Naive thymus-derived CD8-positive, alpha-beta T cell (primary cell): ENCODE results near the gene EXOC4. TPM values are rescaled to one million over a fixed set of nuclear protein-coding genes. Genes with fewer than 3 reads are reported as not detected.

Experiments used
- ATAC-seq, 2 donors: fragments of 150-1000 bp; cut with Tn5 transposase in 1 of 2; sonication (Bioruptor Pico), chemical (Tn5 transposase) in 1 of 2; 1 replicate in 1 of 2; 2 replicates in 1 of 2; pipeline ENCODE4 v1.10.0; 2021; ENCODE audit warnings: mild to moderate bottlenecking in 2 of 2, moderate library complexity in 2 of 2
- POLR2A ChIA-PET: fragments of 350-600 bp; sonication (Branson Sonifier 250); formaldehyde crosslinking; loops from one replicate; lab custom pipeline; 2021; ENCODE audit warnings: antibody characterized with exemption; lab: Charles Lee
- DNase-seq, 10 donors: peaks; one replicate each; pipeline versions ENCODE4 v3.0.0 to v3.0.0-alpha.2; 2020 to 2022
- H3K27ac Mint-ChIP-seq, 10 donors: one replicate each; pipeline ENCODE4 v1.8.0; 2020 to 2022; ENCODE audit warnings: mild to moderate bottlenecking in 10 of 10, mixed read lengths in 10 of 10, moderate library complexity in 4 of 10, inconsistent platforms in 1 of 10
- H3K27me3 Mint-ChIP-seq, 5 donors: one replicate each; pipeline ENCODE4 v1.8.0; 2021 to 2022; ENCODE audit warnings: mixed read lengths in 5 of 5
- H3K36me3 Mint-ChIP-seq, 3 donors: one replicate each; pipeline ENCODE4 v1.8.0; 2020 to 2022; ENCODE audit warnings: mixed read lengths in 3 of 3, mild to moderate bottlenecking in 2 of 3, inconsistent platforms in 1 of 3
- H3K4me1 Mint-ChIP-seq, 4 donors: one replicate each; pipeline ENCODE4 v1.8.0; 2021 to 2022; ENCODE audit warnings: mixed read lengths in 4 of 4
- H3K4me3 Mint-ChIP-seq, 10 donors: one replicate each; pipeline ENCODE4 v1.8.0; 2020 to 2022; ENCODE audit warnings: mild to moderate bottlenecking in 10 of 10, mixed read lengths in 10 of 10, moderate library complexity in 6 of 10, inconsistent platforms in 1 of 10
- H3K9me3 Mint-ChIP-seq, 9 donors: one replicate each; pipeline ENCODE4 v1.8.0; 2020 to 2022; ENCODE audit warnings: mixed read lengths in 9 of 9, mild to moderate bottlenecking in 3 of 9, inconsistent platforms in 1 of 9, moderate library complexity in 1 of 9
- polyA plus RNA-seq, 3 donors: library from polyadenylated mRNA; unstranded; fragments of 300-500 nt; fragmentation: Illumina TruSeq; gene quantifications; one replicate each; pipeline ENCODE4 v1.2.3, GENCODE V29; 2021
- total RNA-seq, 8 experiments: library from RNA in 2 of 8; stranded (reverse) in 2 of 8; gene quantifications; one replicate each; pipeline ENCODE4 v1.2.3 and lab custom pipeline; 2021 to 2026

The EXOC4 gene
- total and polyA plus RNA-seq, 5 experiments from 2014 or later: 29.4 to 68.6 (median 42.4) TPM

DNA sequence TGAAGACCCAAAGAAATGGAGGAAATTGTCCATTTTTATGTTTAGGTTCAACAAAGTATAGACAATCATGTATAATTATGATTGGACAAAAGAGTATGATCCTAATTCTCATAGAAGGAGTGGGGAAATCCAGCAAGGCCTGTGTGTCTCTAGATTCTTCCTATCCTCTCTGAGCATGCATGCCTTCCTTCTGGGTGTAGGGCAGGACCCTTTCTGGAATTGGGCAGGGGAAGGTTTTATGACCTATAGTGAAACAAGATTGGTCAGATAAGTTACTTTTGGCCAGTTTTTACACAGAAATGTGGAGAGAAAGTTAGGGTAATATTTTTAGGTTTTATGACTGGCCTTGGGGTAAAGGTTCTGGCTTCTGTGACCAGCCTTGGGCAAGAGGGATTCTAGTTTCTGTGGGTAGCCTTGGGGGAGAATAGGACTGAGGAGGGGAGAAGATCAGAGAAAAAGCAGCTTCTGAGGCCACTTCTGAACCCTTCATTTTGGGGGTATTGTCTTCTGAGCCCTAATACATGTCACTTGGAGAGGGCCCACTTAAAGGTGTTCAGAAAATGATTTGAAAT, 289.4 kb downstream of the EXOC4 start:
- POLR2A ChIA-PET: no interaction called here
- DNase-seq (no peak), ATAC-seq (no peak)
- Mint-ChIP-seq H3K4me1 (peaks cover 0 to 12% (median 2%) of the 10 kb centered on the region in 4 donors), H3K9me3 (peaks cover 0 to 3% (median 0%) of the 10 kb centered on the region in 9 donors), H3K27ac (peak overlapping the region in 2 of 10 donors; percentile 1 to 7), H3K36me3 (peaks cover 0 to 21% (median 0%) of the 10 kb centered on the region in 3 donors), H3K4me3 (no peak overlapping the region), H3K27me3 (no peaks in the 10 kb centered on the region)

GRCh38 chr7:133543657-133544056, 290.8 kb downstream of the EXOC4 start:
- ATAC-seq: no peak
- peaks cover 0 to 19% (median 0%) of the 10 kb centered on the region in 3 donors for H3K36me3 Mint-ChIP-seq
- no peak for DNase-seq
- H3K9me3 Mint-ChIP-seq: no peaks in the 10 kb centered on the region
- no peak overlapping the region for H3K4me3 Mint-ChIP-seq
- H3K27me3 Mint-ChIP-seq: no peaks in the 10 kb centered on the region
- peaks cover 0 to 9% (median 2%) of the 10 kb centered on the region in 4 donors for H3K4me1 Mint-ChIP-seq
- H3K27ac Mint-ChIP-seq: no peak overlapping the region
- POLR2A ChIA-PET: no interaction called here

GRCh38 chr7:133545618-133546017, 292.7 kb downstream of the EXOC4 start:
- POLR2A ChIA-PET: no interaction called here
- peaks cover 0 to 14% (median 0%) of the 10 kb centered on the region in 3 donors for H3K36me3 Mint-ChIP-seq
- no peaks in the 10 kb centered on the region for H3K9me3 Mint-ChIP-seq
- no peak for ATAC-seq
- H3K27ac Mint-ChIP-seq: no peak overlapping the region
- H3K27me3 Mint-ChIP-seq: no peaks in the 10 kb centered on the region
- no peak overlapping the region for H3K4me3 Mint-ChIP-seq
- peaks cover 0 to 5% (median 0%) of the 10 kb centered on the region in 4 donors for H3K4me1 Mint-ChIP-seq
- no peak for DNase-seq

GRCh38 chr7:133547981-133548380, 295.1 kb downstream of the EXOC4 start:
- DNase-seq: no peak
- Mint-ChIP-seq H3K27ac (no peak overlapping the region), H3K4me3 (no peak overlapping the region), H3K27me3 (no peaks in the 10 kb centered on the region), H3K4me1 (peaks cover 0 to 6% (median under 1%) of the 10 kb centered on the region in 4 donors), H3K36me3 (peaks cover 0 to 11% (median 0%) of the 10 kb centered on the region in 3 donors), H3K9me3 (no peaks in the 10 kb centered on the region)
- POLR2A ChIA-PET: no interaction called here
- no peak for ATAC-seq

DNA sequence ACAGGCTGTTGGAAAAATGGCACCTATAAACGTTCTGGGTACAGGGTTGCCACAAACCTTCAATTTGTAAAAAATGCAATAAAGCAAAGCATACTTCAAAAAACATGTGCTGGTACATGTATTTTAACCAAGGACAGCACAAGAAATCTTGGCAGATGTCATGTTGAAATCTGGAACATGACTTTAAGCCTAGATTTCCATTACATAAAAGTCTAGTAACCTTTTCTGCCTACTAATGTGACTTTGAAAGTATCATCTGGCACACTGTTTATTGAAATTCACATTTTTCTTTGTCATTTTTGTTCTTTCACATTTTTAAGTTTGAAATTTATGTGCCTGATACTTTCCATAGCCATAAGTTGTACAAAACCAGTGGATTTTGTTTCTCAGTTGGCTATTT, 296.8 kb downstream of the EXOC4 start:
- Mint-ChIP-seq H3K27me3 (no peaks in the 10 kb centered on the region), H3K36me3 (peaks cover 0 to 11% (median 0%) of the 10 kb centered on the region in 3 donors), H3K9me3 (no peaks in the 10 kb centered on the region), H3K4me1 (peaks cover 0 to 6% (median 3%) of the 10 kb centered on the region in 4 donors), H3K27ac (no peak overlapping the region), H3K4me3 (no peak overlapping the region)
- ATAC-seq (no peak), DNase-seq (no peak)
- POLR2A ChIA-PET: no interaction called here

- ATAC-seq (no peak), DNase-seq (no peak)
- no peak overlapping the region for H3K27ac Mint-ChIP-seq
- no peak overlapping the region for H3K4me3 Mint-ChIP-seq
- peaks cover 0 to 6% (median 2%) of the 10 kb centered on the region in 4 donors for H3K4me1 Mint-ChIP-seq
- no peaks in the 10 kb centered on the region for H3K27me3 Mint-ChIP-seq
- POLR2A ChIA-PET: no interaction called here
- H3K36me3 Mint-ChIP-seq: peaks cover 0 to 8% (median 0%) of the 10 kb centered on the region in 3 donors
- no peaks in the 10 kb centered on the region for H3K9me3 Mint-ChIP-seq
These were observed 297.3 kb downstream of the EXOC4 start for GRCh38 chr7:133550145-133550544.

- DNase-seq (no peak), ATAC-seq (no peak)
- H3K36me3 Mint-ChIP-seq: peaks cover 0 to 7% (median 0%) of the 10 kb centered on the region in 3 donors
- no peak overlapping the region for H3K27ac Mint-ChIP-seq
- POLR2A ChIA-PET: no interaction called here
- H3K9me3 Mint-ChIP-seq: no peaks in the 10 kb centered on the region
- H3K4me3 Mint-ChIP-seq: no peak overlapping the region
- H3K4me1 Mint-ChIP-seq: peaks cover 0 to 6% (median 2%) of the 10 kb centered on the region in 4 donors
- H3K27me3 Mint-ChIP-seq: no peaks in the 10 kb centered on the region
These were observed 297.9 kb downstream of the EXOC4 start for GRCh38 chr7:133550811-133551210.

DNA sequence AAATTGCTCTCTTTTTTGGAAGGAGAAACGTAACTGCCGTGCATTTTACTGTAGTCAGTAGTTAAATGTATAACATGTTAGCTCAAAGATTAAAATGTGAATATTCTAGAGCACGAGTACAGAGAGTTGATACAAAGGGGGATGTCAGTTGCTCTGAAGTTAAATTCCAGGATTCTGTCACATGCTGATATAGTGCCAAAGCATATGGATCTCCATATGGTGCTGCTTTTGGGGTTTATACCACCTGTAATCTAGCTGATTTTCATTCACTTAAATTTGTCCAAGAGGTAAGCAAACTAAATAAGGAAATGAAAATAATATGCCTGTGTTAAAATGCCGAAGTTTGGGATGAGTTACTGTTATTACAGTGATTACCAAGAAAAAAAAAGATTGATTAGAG, 298.6 kb downstream of the EXOC4 start:
- H3K9me3 Mint-ChIP-seq: no peaks in the 10 kb centered on the region
- no peak for ATAC-seq

GRCh38 chr7:133552079-133552478, 299.2 kb downstream of the EXOC4 start:
- no peak overlapping the region for H3K27ac Mint-ChIP-seq

More for the DNA sequence above, 298.6 kb downstream of the EXOC4 start:
- Mint-ChIP-seq H3K27me3 (no peaks in the 10 kb centered on the region), H3K4me1 (peaks cover 0 to 13% (median 4%) of the 10 kb centered on the region in 4 donors), H3K36me3 (peaks cover 0 to 7% (median 0%) of the 10 kb centered on the region in 3 donors), H3K27ac (no peak overlapping the region), H3K4me3 (no peak overlapping the region)
- no peak for DNase-seq
- POLR2A ChIA-PET: no interaction called here

DNA sequence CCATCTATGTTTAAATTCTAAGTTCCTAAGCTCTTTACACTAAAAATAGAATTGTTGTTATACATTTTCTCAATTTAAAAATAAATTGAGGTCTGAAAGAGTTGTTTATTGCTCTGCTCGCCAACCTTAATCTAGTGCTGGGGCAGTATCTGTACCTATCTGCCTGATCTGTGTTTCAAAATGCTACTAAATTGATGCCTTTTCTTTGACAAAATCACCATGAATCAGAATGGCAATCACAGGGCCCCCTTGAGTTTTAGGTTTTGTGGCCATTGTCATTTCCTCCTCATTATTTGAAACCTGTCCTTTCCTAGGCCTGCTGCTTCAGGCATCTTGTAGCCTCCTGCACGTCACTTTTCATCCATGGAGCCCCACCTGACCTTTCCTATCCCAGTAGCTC, 301.5 kb downstream of the EXOC4 start:
- H3K4me1 Mint-ChIP-seq: peaks cover 0 to 16% (median 8%) of the 10 kb centered on the region in 4 donors
- H3K27me3 Mint-ChIP-seq: no peaks in the 10 kb centered on the region

More at GRCh38 chr7:133552079-133552478, 299.2 kb downstream of the EXOC4 start:
- Mint-ChIP-seq H3K9me3 (no peaks in the 10 kb centered on the region), H3K36me3 (peaks cover 0 to 7% (median 0%) of the 10 kb centered on the region in 3 donors), H3K27me3 (no peaks in the 10 kb centered on the region), H3K4me1 (peaks cover 0 to 16% (median 6%) of the 10 kb centered on the region in 4 donors), H3K4me3 (no peak overlapping the region)
- no peak for DNase-seq
- POLR2A ChIA-PET: no interaction called here
- no peak for ATAC-seq

DNA sequence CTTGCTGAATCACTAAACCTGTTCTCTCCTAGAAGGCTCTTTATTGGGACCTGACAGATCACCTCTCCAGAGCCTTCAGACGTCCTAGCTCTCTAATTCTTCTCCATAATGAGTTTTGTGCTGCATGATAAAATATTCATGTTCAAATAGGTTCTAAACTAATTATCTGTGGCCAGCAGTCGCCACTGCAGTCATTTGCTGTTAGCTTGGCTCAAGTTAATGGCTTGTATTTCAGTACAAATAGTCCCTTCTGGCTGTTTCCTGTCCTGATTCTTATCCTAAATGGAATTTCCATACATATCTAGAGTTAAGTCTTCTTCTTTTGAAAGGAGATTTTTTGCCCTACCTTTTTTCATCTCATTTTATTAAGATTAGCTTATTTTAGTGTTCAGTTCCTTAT, 303.2 kb downstream of the EXOC4 start:
- Mint-ChIP-seq H3K27ac (peak overlapping the region in 1 of 10 donors; percentile 1), H3K9me3 (no peaks in the 10 kb centered on the region), H3K36me3 (peaks cover 0 to 13% (median 5%) of the 10 kb centered on the region in 3 donors), H3K27me3 (no peaks in the 10 kb centered on the region), H3K4me3 (no peak overlapping the region), H3K4me1 (peaks cover 0 to 16% (median 8%) of the 10 kb centered on the region in 4 donors)
- POLR2A ChIA-PET: no interaction called here
- DNase-seq (no peak), ATAC-seq (no peak)

More for the DNA sequence above, 301.5 kb downstream of the EXOC4 start:
- H3K9me3 Mint-ChIP-seq: no peaks in the 10 kb centered on the region
- H3K27ac Mint-ChIP-seq: no peak overlapping the region
- H3K4me3 Mint-ChIP-seq: no peak overlapping the region
- no peak for ATAC-seq
- peaks cover 0 to 5% (median 0%) of the 10 kb centered on the region in 3 donors for H3K36me3 Mint-ChIP-seq
- POLR2A ChIA-PET: no interaction called here
- DNase-seq: no peak

- ATAC-seq (no peak), DNase-seq (no peak)
- Mint-ChIP-seq H3K9me3 (no peaks in the 10 kb centered on the region), H3K27me3 (no peaks in the 10 kb centered on the region), H3K4me1 (peaks cover 0 to 11% (median 8%) of the 10 kb centered on the region in 4 donors), H3K36me3 (peaks cover 0 to 14% (median 9%) of the 10 kb centered on the region in 3 donors), H3K27ac (peak overlapping the region in 1 of 10 donors; percentile 1), H3K4me3 (no peak overlapping the region)
- POLR2A ChIA-PET: no interaction called here
These were observed 303.7 kb downstream of the EXOC4 start for GRCh38 chr7:133556553-133556952.

GRCh38 chr7:133560900-133561299, 308.0 kb downstream of the EXOC4 start:
- H3K27me3 Mint-ChIP-seq: no peaks in the 10 kb centered on the region
- H3K4me3 Mint-ChIP-seq: no peak overlapping the region
- peaks cover 16 to 35% (median 23%) of the 10 kb centered on the region in 3 donors for H3K36me3 Mint-ChIP-seq
- ATAC-seq (no peak), DNase-seq (no peak)
- POLR2A ChIA-PET: no interaction called here
- H3K27ac Mint-ChIP-seq: no peak overlapping the region
- H3K9me3 Mint-ChIP-seq: peaks cover 0 to 6% (median 2%) of the 10 kb centered on the region in 9 donors
- peaks cover 0 to 9% (median 6%) of the 10 kb centered on the region in 4 donors for H3K4me1 Mint-ChIP-seq
